Type B pancreatic cell (in vitro differentiated cells): ENCODE measurements around the gene CASR. TPM values are rescaled to one million over a fixed set of nuclear protein-coding genes. Genes with fewer than 3 reads are reported as not detected.

Experiments
- DNase-seq: peaks from one replicate; pipeline ENCODE4 v3.0.0; 2021; ENCODE audit warnings: mixed read lengths; ENCODE audit not compliant: unreplicated experiment; ENCODE audit errors: extremely low spot score
- H3K27ac Mint-ChIP-seq: 2 replicates; pipeline ENCODE4 v1.8.0; 2021; ENCODE audit warnings: mild to moderate bottlenecking, mixed read lengths
- H3K27me3 Mint-ChIP-seq: 2 replicates; pipeline ENCODE4 v1.8.0; 2021; ENCODE audit warnings: mixed read lengths
- H3K36me3 Mint-ChIP-seq: 2 replicates; pipeline ENCODE4 v1.8.0; 2021; ENCODE audit warnings: mixed read lengths
- H3K4me1 Mint-ChIP-seq: one replicate; pipeline ENCODE4 v1.8.0; 2021; ENCODE audit warnings: mixed read lengths; ENCODE audit not compliant: unreplicated experiment
- H3K4me3 Mint-ChIP-seq: 2 replicates; pipeline ENCODE4 v1.8.0; 2021; ENCODE audit warnings: mild to moderate bottlenecking, mixed read lengths
- H3K9me3 Mint-ChIP-seq: 2 replicates; pipeline ENCODE4 v1.8.0; 2021; ENCODE audit warnings: mixed read lengths
- CTCF ChIP-seq: fragments of 200-600 bp; sonication (generic); conservative IDR thresholded peaks from 2 replicates; pipeline ENCODE4 v1.5.0; 2021; ENCODE audit warnings: antibody characterized with exemption, mild to moderate bottlenecking
- total RNA-seq: library from RNA; stranded (reverse); gene quantifications from 2 replicates; pipeline ENCODE4 v1.2.1, GENCODE V29; 2021; ENCODE audit warnings: low replicate concordance

CASR gene
- total RNA-seq, 1 donor from 2014 or later = 0.87 TPM

GRCh38 chr3:122186372-122186771, 2.9 kb downstream of the CASR start:
- Mint-ChIP-seq H3K9me3 (no peaks in the 10 kb centered on the region), H3K27me3 (peaks cover 71% of the 10 kb centered on the region), H3K36me3 (no peaks in the 10 kb centered on the region), H3K27ac (no peak overlapping the region), H3K4me1 (peaks cover 4% of the 10 kb centered on the region), H3K4me3 (no peak overlapping the region)
- DNase-seq = no peak
- no peak for TF ChIP-seq CTCF

GRCh38 chr3:122188737-122189136, 5.3 kb downstream of the CASR start:
- Mint-ChIP-seq H3K4me3 (no peak overlapping the region), H3K36me3 (no peaks in the 10 kb centered on the region), H3K27ac (no peak overlapping the region), H3K9me3 (no peaks in the 10 kb centered on the region), H3K27me3 (peaks cover 47% of the 10 kb centered on the region), H3K4me1 (peaks cover 2% of the 10 kb centered on the region)
- DNase-seq = no peak
- TF ChIP-seq CTCF = no peak

GRCh38 chr3:122189357-122189756, 5.9 kb downstream of the CASR start:
- Mint-ChIP-seq H3K27me3 (peaks cover 45% of the 10 kb centered on the region), H3K36me3 (no peaks in the 10 kb centered on the region), H3K27ac (no peak overlapping the region), H3K9me3 (no peaks in the 10 kb centered on the region), H3K4me3 (no peak overlapping the region), H3K4me1 (no peaks in the 10 kb centered on the region)
- no peak for TF ChIP-seq CTCF
- DNase-seq = no peak

GRCh38 chr3:122190525-122190924, 7.1 kb downstream of the CASR start:
- no peaks in the 10 kb centered on the region for H3K4me1 Mint-ChIP-seq
- H3K36me3 Mint-ChIP-seq = no peaks in the 10 kb centered on the region
- no peak overlapping the region for H3K27ac Mint-ChIP-seq
- no peak for TF ChIP-seq CTCF
- H3K27me3 Mint-ChIP-seq = peaks cover 33% of the 10 kb centered on the region
- no peaks in the 10 kb centered on the region for H3K9me3 Mint-ChIP-seq
- DNase-seq = no peak
- no peak overlapping the region for H3K4me3 Mint-ChIP-seq

GRCh38 chr3:122198966-122199365, 15.5 kb downstream of the CASR start:
- H3K27me3 Mint-ChIP-seq = peaks cover 2% of the 10 kb centered on the region
- H3K4me3 Mint-ChIP-seq = no peak overlapping the region
- H3K27ac Mint-ChIP-seq = no peak overlapping the region
- TF ChIP-seq CTCF = no peak
- DNase-seq = no peak
- no peaks in the 10 kb centered on the region for H3K4me1 Mint-ChIP-seq
- no peaks in the 10 kb centered on the region for H3K9me3 Mint-ChIP-seq
- no peaks in the 10 kb centered on the region for H3K36me3 Mint-ChIP-seq

GRCh38 chr3:122199552-122199951, 16.1 kb downstream of the CASR start:
- TF ChIP-seq CTCF = no peak
- H3K27me3 Mint-ChIP-seq = no peaks in the 10 kb centered on the region
- H3K36me3 Mint-ChIP-seq = no peaks in the 10 kb centered on the region
- no peak overlapping the region for H3K27ac Mint-ChIP-seq
- no peaks in the 10 kb centered on the region for H3K4me1 Mint-ChIP-seq
- DNase-seq = no peak
- no peak overlapping the region for H3K4me3 Mint-ChIP-seq
- no peaks in the 10 kb centered on the region for H3K9me3 Mint-ChIP-seq
